HEK293 (cell line): Measurements from ENCODE around the gene SLC2A6.

Source experiments
- CTCF ChIA-PET: fragments of 350-600 bp; formaldehyde crosslinking; extraction: SDS; loops from one replicate; lab custom pipeline; 2021; ENCODE audit warnings: antibody characterized with exemption; lab: Yijun Ruan, JAX
- POLR2A ChIA-PET: fragments of 300-600 bp; formaldehyde crosslinking; extraction: SDS; loops from one replicate; lab custom pipeline; 2020; ENCODE audit warnings: antibody characterized with exemption, inconsistent platforms; lab: Yijun Ruan, JAX
- H3K27ac ChIP-seq: fragments of 200-500 bp; sonication (Bioruptor generic); 2 replicates; pipeline ENCODE4 v1.5.1; 2014; ENCODE audit warnings: low read depth, low read length, control low read depth, inconsistent platforms; ENCODE audit errors: extremely low read depth
- H3K36me3 ChIP-seq, 2 experiments: fragments of 200-500 bp in 1 of 2; sonication (Bioruptor generic) in 1 of 2; 1 replicate in 1 of 2; 2 replicates in 1 of 2; pipeline ENCODE4 v1.5.1; 2014 to 2017; ENCODE audit warnings: inconsistent platforms in 2 of 2, low read length in 2 of 2; ENCODE audit not compliant: control insufficient read depth in 2 of 2, insufficient read depth in 1 of 2
- H3K4me1 ChIP-seq: fragments of 200-500 bp; sonication (Bioruptor generic); 2 replicates; pipeline ENCODE4 v1.5.1; 2014; ENCODE audit warnings: mild to moderate bottlenecking, low read length, inconsistent platforms; ENCODE audit not compliant: control insufficient read depth, insufficient read depth
- H3K4me3 ChIP-seq: 2 replicates; pipeline ENCODE4 v1.5.1; 2011; ENCODE audit warnings: low read depth, mild to moderate bottlenecking, control low read depth, low read length, moderate library complexity
- H3K9me3 ChIP-seq: fragments of 200-500 bp; sonication (Bioruptor generic); 2 replicates; pipeline ENCODE4 v1.5.1; 2014; ENCODE audit warnings: low read depth, low read length, inconsistent platforms; ENCODE audit not compliant: control insufficient read depth, insufficient read depth
- EGR2 ChIP-seq: fragments of 450-650 bp; formaldehyde crosslinking; IDR thresholded peaks from 2 replicates; pipeline ENCODE4 v1.5.1; 2016; ENCODE audit warnings: low read depth, missing biosample characterization, missing genetic modification characterization
- MEIS1 ChIP-seq: sonication (generic); formaldehyde crosslinking; IDR thresholded peaks from 2 replicates; pipeline ENCODE4 v1.8.1; 2022; ENCODE audit warnings: missing genetic modification reagents, mild to moderate bottlenecking, borderline replicate concordance
- RBAK ChIP-seq: fragments of 450-650 bp; formaldehyde crosslinking; IDR thresholded peaks from 2 replicates; pipeline ENCODE4 v1.5.1; 2016; ENCODE audit warnings: missing biosample characterization, missing genetic modification characterization
- ZFHX2 ChIP-seq: fragments of 450-650 bp; formaldehyde crosslinking; conservative IDR thresholded peaks from 2 replicates; pipeline ENCODE4 v1.5.1; 2016; ENCODE audit warnings: missing biosample characterization, missing genetic modification characterization
- ZNF138 ChIP-seq: fragments of 450-650 bp; formaldehyde crosslinking; IDR thresholded peaks from 2 replicates; pipeline ENCODE4 v1.5.1; 2016; ENCODE audit warnings: missing biosample characterization, missing genetic modification characterization, borderline replicate concordance
- ZNF223 ChIP-seq: fragments of 450-650 bp; formaldehyde crosslinking; IDR thresholded peaks from 2 replicates; pipeline ENCODE4 v1.5.1; 2016; ENCODE audit warnings: missing biosample characterization, missing genetic modification characterization
- ZNF274 ChIP-seq, 2 experiments: fragments of 200-500 bp in 1 of 2; fragments of 450-650 bp in 1 of 2; sonication (Bioruptor generic) in 1 of 2; formaldehyde crosslinking in 1 of 2; IDR thresholded peaks; 2 replicates each; pipeline versions ENCODE4 v1.5.1 to v1.6.1; 2014 to 2016; ENCODE audit warnings: borderline replicate concordance in 1 of 2, inconsistent platforms in 1 of 2, low read length in 1 of 2, missing biosample characterization in 1 of 2, missing genetic modification characterization in 1 of 2
- ZNF302 ChIP-seq: fragments of 450-650 bp; formaldehyde crosslinking; IDR thresholded peaks from 2 replicates; pipeline ENCODE4 v1.5.1; 2016; ENCODE audit warnings: missing biosample characterization, missing genetic modification characterization, low read depth
- ZNF544 ChIP-seq: fragments of 450-650 bp; formaldehyde crosslinking; IDR thresholded peaks from 2 replicates; pipeline ENCODE4 v1.5.0; 2017; ENCODE audit warnings: missing biosample characterization, missing genetic modification characterization
- ZNF561 ChIP-seq: fragments of 450-650 bp; IDR thresholded peaks from 2 replicates; pipeline ENCODE4 v1.5.1; 2018; ENCODE audit warnings: missing biosample characterization, missing genetic modification characterization, borderline replicate concordance
- ZNF571 ChIP-seq: fragments of 450-650 bp; formaldehyde crosslinking; IDR thresholded peaks from 2 replicates; pipeline ENCODE4 v1.5.0; 2017; ENCODE audit warnings: missing biosample characterization, missing genetic modification characterization
- ZNF626 ChIP-seq: fragments of 450-650 bp; sonication (Bioruptor Pico); formaldehyde crosslinking; IDR thresholded peaks from 2 replicates; pipeline ENCODE4 v1.5.1; 2018; ENCODE audit warnings: missing biosample characterization, missing genetic modification characterization, inconsistent platforms
- ZNF629 ChIP-seq: fragments of 450-650 bp; formaldehyde crosslinking; IDR thresholded peaks from 2 replicates; pipeline ENCODE4 v1.5.1; 2017; ENCODE audit warnings: missing biosample characterization, missing genetic modification characterization
- TF ChIP-seq, protein P1 (sequence below): fragments of 450-650 bp; IDR thresholded peaks from 2 replicates; pipeline ENCODE4 v1.5.1; 2018; ENCODE audit warnings: missing biosample characterization, missing genetic modification characterization
- TF ChIP-seq, protein P2 (sequence below): fragments of 450-650 bp; formaldehyde crosslinking; IDR thresholded peaks from 2 replicates; pipeline ENCODE4 v1.5.1; 2016; ENCODE audit warnings: missing biosample characterization, missing genetic modification characterization
- TF ChIP-seq, protein P3 (sequence below): fragments of 450-650 bp; formaldehyde crosslinking; IDR thresholded peaks from 2 replicates; pipeline ENCODE4 v1.5.1; 2016; ENCODE audit warnings: missing biosample characterization, missing genetic modification characterization
- TF ChIP-seq, protein P4 (sequence below): fragments of 450-650 bp; formaldehyde crosslinking; IDR thresholded peaks from 2 replicates; pipeline ENCODE4 v1.5.1; 2016; ENCODE audit warnings: missing biosample characterization, missing genetic modification characterization

The SLC2A6 gene

DNA sequence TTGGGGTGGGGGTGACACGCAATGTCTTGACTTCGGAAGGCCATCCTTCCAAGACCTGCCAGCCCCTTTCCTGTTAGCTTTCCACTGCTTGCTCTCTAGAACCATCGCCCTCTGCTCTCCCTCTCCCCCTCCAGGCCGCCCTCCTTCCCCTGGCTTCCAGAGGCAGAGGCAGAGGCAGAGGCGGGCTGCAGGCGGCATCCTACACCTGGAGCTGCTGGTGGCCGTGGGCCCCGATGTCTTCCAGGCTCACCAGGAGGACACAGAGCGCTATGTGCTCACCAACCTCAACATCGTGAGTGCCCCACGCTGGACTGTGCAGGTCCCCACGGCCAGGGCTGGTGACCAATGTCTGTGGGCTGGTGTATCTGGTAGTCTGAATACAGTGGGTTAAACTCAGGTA is 54.7 kb downstream of the SLC2A6 start:
- Histone ChIP-seq H3K27ac (no peak overlapping the region), H3K36me3 (peaks cover 0 to 16% of the 10 kb centered on the region in 2 experiments; a peak in 1 of 3 replicates), H3K4me3 (no peak overlapping the region), H3K9me3 (no peaks in the 10 kb centered on the region), H3K4me1 (0 out of 2 replicates have a peak, but pooled peaks cover 3% of the 10 kb centered on the region)
- ChIA-PET POLR2A (interaction anchor here (1.7 kb wide), 1 partner anchor 35 kb away, joined by 5 read pairs; the partner anchor contains the start of gene CACFD1), CTCF (interaction anchor here (0.6 to 1.7 kb wide), 3 partner anchors 62 to 102 kb away, joined by 3 to 7 read pairs (median 3); no protein-coding TSS in a partner anchor)
- TF ChIP-seq, protein P1, sequence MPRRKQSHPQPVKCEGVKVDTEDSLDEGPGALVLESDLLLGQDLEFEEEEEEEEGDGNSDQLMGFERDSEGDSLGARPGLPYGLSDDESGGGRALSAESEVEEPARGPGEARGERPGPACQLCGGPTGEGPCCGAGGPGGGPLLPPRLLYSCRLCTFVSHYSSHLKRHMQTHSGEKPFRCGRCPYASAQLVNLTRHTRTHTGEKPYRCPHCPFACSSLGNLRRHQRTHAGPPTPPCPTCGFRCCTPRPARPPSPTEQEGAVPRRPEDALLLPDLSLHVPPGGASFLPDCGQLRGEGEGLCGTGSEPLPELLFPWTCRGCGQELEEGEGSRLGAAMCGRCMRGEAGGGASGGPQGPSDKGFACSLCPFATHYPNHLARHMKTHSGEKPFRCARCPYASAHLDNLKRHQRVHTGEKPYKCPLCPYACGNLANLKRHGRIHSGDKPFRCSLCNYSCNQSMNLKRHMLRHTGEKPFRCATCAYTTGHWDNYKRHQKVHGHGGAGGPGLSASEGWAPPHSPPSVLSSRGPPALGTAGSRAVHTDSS = no peak
- peak; percentile 76 for TF ChIP-seq EGR2 (tag by site-specific recombination)
- TF ChIP-seq, protein P2, sequence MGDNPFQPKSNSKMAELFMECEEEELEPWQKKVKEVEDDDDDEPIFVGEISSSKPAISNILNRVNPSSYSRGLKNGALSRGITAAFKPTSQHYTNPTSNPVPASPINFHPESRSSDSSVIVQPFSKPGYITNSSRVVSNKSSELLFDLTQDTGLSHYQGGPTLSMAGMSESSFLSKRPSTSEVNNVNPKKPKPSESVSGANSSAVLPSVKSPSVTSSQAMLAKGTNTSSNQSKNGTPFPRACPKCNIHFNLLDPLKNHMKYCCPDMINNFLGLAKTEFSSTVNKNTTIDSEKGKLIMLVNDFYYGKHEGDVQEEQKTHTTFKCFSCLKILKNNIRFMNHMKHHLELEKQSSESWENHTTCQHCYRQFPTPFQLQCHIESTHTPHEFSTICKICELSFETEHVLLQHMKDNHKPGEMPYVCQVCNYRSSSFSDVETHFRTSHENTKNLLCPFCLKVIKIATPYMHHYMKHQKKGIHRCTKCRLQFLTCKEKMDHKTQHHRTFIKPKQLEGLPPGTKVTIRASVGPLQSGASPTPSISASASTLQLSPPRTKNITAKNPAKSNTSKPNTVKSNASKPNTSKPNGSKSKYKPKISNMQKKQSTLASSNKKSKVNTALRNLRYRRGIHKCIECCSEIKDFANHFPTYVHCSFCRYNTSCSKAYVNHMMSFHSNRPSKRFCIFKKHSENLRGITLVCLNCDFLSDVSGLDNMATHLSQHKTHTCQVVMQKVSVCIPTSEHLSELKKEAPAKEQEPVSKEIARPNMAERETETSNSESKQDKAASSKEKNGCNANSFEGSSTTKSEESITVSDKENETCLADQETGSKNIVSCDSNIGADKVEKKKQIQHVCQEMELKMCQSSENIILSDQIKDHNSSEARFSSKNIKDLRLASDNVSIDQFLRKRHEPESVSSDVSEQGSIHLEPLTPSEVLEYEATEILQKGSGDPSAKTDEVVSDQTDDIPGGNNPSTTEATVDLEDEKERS (tag by site-specific recombination) = no peak
- peak; percentile 72 for TF ChIP-seq ZFHX2
- TF ChIP-seq ZNF626 (tag by site-specific recombination) = no peak

DNA sequence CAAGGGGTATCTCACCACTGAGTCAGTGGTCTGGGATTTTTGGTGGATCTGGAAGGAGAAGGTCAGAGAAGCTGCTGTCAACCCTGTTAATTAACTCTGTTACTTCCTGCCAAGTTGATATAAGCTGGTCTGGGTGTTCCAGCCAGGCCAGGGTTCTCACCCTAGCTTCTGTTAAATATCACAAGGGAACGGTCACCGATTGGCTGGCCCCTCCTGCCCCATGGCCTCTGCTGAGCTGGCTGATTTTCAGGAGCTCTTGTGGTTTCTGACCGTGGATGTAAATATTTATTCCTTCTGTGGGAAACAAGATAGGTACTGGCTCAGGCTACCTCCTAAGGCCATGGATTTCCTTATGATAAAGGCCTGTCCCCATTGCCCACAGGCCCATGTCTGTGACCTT is 55.7 kb downstream of the SLC2A6 start:
- H3K9me3 ChIP-seq = no peaks in the 10 kb centered on the region
- TF ChIP-seq RBAK (tag by site-specific recombination) = no peak
- TF ChIP-seq, protein P3, sequence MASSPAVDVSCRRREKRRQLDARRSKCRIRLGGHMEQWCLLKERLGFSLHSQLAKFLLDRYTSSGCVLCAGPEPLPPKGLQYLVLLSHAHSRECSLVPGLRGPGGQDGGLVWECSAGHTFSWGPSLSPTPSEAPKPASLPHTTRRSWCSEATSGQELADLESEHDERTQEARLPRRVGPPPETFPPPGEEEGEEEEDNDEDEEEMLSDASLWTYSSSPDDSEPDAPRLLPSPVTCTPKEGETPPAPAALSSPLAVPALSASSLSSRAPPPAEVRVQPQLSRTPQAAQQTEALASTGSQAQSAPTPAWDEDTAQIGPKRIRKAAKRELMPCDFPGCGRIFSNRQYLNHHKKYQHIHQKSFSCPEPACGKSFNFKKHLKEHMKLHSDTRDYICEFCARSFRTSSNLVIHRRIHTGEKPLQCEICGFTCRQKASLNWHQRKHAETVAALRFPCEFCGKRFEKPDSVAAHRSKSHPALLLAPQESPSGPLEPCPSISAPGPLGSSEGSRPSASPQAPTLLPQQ (tag by site-specific recombination) = no peak
- no peak for TF ChIP-seq ZNF274 (IDR thresholded peaks at IDR 0.05; ENCODE audit: low read length)
- TF ChIP-seq ZNF274 (tag by site-specific recombination; IDR thresholded peaks at IDR 0.05; ENCODE audit: borderline replicate concordance) = no peak
- no peak for TF ChIP-seq ZNF544 (tag by site-specific recombination)
- TF ChIP-seq ZNF138 (tag by site-specific recombination) = no peak
- TF ChIP-seq ZNF223 (tag by site-specific recombination) = no peak
- no peak for TF ChIP-seq ZNF302 (tag by site-specific recombination)
- no peak for TF ChIP-seq ZNF629 (tag by site-specific recombination)
- TF ChIP-seq ZNF561 (tag by site-specific recombination) = no peak
- TF ChIP-seq, protein P4, sequence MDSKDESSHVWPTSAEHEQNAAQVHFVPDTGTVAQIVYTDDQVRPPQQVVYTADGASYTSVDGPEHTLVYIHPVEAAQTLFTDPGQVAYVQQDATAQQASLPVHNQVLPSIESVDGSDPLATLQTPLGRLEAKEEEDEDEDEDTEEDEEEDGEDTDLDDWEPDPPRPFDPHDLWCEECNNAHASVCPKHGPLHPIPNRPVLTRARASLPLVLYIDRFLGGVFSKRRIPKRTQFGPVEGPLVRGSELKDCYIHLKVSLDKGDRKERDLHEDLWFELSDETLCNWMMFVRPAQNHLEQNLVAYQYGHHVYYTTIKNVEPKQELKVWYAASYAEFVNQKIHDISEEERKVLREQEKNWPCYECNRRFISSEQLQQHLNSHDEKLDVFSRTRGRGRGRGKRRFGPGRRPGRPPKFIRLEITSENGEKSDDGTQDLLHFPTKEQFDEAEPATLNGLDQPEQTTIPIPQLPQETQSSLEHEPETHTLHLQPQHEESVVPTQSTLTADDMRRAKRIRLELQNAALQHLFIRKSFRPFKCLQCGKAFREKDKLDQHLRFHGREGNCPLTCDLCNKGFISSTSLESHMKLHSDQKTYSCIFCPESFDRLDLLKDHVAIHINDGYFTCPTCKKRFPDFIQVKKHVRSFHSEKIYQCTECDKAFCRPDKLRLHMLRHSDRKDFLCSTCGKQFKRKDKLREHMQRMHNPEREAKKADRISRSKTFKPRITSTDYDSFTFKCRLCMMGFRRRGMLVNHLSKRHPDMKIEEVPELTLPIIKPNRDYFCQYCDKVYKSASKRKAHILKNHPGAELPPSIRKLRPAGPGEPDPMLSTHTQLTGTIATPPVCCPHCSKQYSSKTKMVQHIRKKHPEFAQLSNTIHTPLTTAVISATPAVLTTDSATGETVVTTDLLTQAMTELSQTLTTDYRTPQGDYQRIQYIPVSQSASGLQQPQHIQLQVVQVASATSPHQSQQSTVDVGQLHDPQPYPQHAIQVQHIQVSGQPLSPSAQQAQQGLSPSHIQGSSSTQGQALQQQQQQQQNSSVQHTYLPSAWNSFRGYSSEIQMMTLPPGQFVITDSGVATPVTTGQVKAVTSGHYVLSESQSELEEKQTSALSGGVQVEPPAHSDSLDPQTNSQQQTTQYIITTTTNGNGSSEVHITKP = no peak
- no peak for TF ChIP-seq ZNF571
- TF ChIP-seq MEIS1 (CRISPR knock-in tag) = no peak
- peaks cover 0 to 16% of the 10 kb centered on the region in 2 experiments; a peak in 1 of 3 replicates for H3K36me3 ChIP-seq
- CTCF ChIA-PET = interaction anchor here (1.7 kb wide), 1 partner anchor 64 kb away, joined by 7 read pairs; no protein-coding TSS in a partner anchor
- H3K4me1 ChIP-seq = 0 out of 2 replicates have a peak, but pooled peaks cover 3% of the 10 kb centered on the region
- no peak overlapping the region for H3K27ac ChIP-seq
- POLR2A ChIA-PET = interaction anchor here (0.6 to 1.9 kb wide), 3 partner anchors 36 to 395 kb away, joined by 3 to 8 read pairs (median 4); partner anchors contain the start of gene CACFD1
- H3K4me3 ChIP-seq = no peak overlapping the region
